Measurements from ENCODE around the gene RCAN1.

RCAN1 gene

GRCh38 chr21:34598931-34599400 is 15.9 kb downstream of the RCAN1 start:
- no peak for DNase-seq

GRCh38 chr21:34597406-34597805 is 17.5 kb downstream of the RCAN1 start:
- DNase-seq: no peak

- no peak for DNase-seq
Observed at GRCh38 chr21:34596561-34597271, 18.2 kb downstream of the RCAN1 start.

- no peak for DNase-seq
Observed at GRCh38 chr21:34595457-34595856, 19.5 kb downstream of the RCAN1 start.

- no peak for DNase-seq
Observed at GRCh38 chr21:34594566-34595234, 20.2 kb downstream of the RCAN1 start.

GRCh38 chr21:34593954-34594531 is 20.9 kb downstream of the RCAN1 start:
- DNase-seq: no peak

GRCh38 chr21:34593423-34593822 is 21.5 kb downstream of the RCAN1 start:
- peak; percentile 90 for DNase-seq

GRCh38 chr21:34592120-34592955 is 22.6 kb downstream of the RCAN1 start:
- no peak for DNase-seq

GRCh38 chr21:34590520-34590919 is 24.4 kb downstream of the RCAN1 start:
- DNase-seq: no peak

GRCh38 chr21:34589511-34590282 is 25.2 kb downstream of the RCAN1 start:
- no peak for DNase-seq

GRCh38 chr21:34583926-34584563 is 30.9 kb downstream of the RCAN1 start:
- no peak for DNase-seq

GRCh38 chr21:34582506-34583150 is 32.3 kb downstream of the RCAN1 start:
- DNase-seq: no peak

GRCh38 chr21:34580181-34580700 is 34.7 kb downstream of the RCAN1 start:
- DNase-seq: no peak

GRCh38 chr21:34579411-34579810 is 35.5 kb downstream of the RCAN1 start:
- DNase-seq: no peak

GRCh38 chr21:34576041-34576511 is 38.8 kb downstream of the RCAN1 start:
- no peak for DNase-seq

GRCh38 chr21:34574601-34575529 is 40.0 kb downstream of the RCAN1 start:
- DNase-seq: no peak

GRCh38 chr21:34571994-34572393 is 42.9 kb downstream of the RCAN1 start:
- DNase-seq: no peak

GRCh38 chr21:34570313-34570712 is 44.6 kb downstream of the RCAN1 start:
- no peak for DNase-seq

GRCh38 chr21:34569381-34569979 is 45.4 kb downstream of the RCAN1 start:
- DNase-seq: no peak
